ENCODE results near the gene SUCLG2.
"Not testable (repeated sequence)": the region's sequence is repeated elsewhere in the genome, so short reads cannot be mapped to it uniquely, and the experiment has no call there.

The SUCLG2 gene

DNA sequence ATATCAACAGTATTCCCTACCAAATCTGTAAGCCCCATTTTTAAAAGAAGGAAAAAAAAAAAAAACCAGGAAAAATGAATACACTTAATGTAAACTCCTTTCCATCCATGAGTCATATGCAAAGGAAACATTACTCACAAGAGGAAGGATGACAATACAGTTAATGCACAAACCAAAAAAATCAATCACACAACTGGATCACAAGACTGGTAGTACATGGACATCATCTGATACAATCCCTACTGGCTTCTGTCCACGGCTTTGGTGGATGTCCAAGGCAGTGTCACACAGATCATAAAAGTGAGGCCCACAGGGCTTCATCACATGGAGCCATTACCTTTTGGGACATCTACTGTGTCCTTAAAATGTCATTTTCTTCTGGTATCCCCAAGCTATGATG lies 44.0 kb downstream of the SUCLG2 start:
- in situ Hi-C loops (cut with MboI; ENCODE audit: low sequenced_read_pairs), result no loop called here

- in situ Hi-C loops (cut with MboI; ENCODE audit: low sequenced_read_pairs), result no loop called here
Observed at GRCh38 chr3:67609709-67610108, 44.7 kb downstream of the SUCLG2 start.

- in situ Hi-C loops (cut with MboI; ENCODE audit: low sequenced_read_pairs), result no loop called here
Observed at GRCh38 chr3:67608034-67608433, 46.4 kb downstream of the SUCLG2 start.

- in situ Hi-C loops (cut with MboI; ENCODE audit: low sequenced_read_pairs), result no loop called here
Observed at GRCh38 chr3:67605377-67605776, 49.0 kb downstream of the SUCLG2 start.

- in situ Hi-C loops (cut with MboI; ENCODE audit: low sequenced_read_pairs), result no loop called here
Observed at GRCh38 chr3:67602816-67603215, 51.6 kb downstream of the SUCLG2 start.

DNA sequence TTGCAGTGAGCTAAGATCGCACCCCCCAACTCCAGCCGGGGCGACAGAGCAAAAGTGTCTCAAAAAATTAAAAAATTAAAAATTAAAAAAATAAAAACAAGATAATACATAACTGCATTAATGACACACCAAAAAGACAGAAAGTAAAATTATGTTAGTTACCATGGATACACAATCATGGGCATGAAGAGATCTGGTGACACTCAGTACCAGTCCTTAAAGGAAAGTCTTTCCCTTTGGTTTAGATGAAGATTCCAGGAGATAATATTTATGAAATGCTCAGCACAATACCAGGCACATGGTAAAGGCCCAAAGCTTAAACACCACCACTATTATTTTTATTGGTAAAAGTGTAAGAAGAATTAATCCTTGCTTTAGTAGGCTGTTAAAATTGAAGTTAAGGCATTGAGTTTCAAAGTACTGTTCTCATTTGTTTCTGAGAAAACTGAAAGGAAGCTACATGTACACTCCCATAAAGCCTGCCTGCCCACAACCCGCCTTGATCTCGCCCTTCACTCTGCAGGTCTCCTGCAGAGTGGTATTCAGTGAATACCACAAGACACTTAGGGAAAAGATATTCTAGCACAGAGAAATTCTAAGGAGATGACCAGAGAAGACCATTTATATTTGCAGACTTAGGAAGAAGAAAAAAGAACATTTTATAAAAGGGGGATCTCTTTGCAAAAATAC lies 52.3 kb downstream of the SUCLG2 start:
- in situ Hi-C loops (cut with MboI; ENCODE audit: low sequenced_read_pairs), result no loop called here

DNA sequence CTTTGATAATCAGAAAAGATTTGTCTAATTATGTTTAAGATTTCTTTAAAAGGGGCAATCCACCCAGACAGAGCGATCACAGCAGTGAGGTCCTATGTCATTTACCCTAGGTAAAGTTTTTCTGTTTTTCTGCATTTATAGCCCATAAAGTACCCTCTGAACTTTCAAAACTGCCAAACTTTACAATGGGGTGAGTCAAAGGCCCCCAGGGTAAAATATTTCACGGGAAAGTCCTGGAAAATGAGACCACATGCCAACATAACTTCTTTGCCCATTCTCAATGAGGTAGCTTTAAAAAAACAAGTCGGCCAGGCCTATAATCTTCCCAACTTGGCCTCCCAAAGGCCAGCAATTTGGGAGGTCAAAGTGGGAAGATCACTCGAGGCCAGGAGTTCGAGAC lies 53.0 kb downstream of the SUCLG2 start:
- in situ Hi-C loops (cut with MboI; ENCODE audit: low sequenced_read_pairs), result no loop called here

GRCh38 chr3:67599821-67600220 lies 54.6 kb downstream of the SUCLG2 start:
- in situ Hi-C loops (cut with MboI; ENCODE audit: low sequenced_read_pairs), result no loop called here

DNA sequence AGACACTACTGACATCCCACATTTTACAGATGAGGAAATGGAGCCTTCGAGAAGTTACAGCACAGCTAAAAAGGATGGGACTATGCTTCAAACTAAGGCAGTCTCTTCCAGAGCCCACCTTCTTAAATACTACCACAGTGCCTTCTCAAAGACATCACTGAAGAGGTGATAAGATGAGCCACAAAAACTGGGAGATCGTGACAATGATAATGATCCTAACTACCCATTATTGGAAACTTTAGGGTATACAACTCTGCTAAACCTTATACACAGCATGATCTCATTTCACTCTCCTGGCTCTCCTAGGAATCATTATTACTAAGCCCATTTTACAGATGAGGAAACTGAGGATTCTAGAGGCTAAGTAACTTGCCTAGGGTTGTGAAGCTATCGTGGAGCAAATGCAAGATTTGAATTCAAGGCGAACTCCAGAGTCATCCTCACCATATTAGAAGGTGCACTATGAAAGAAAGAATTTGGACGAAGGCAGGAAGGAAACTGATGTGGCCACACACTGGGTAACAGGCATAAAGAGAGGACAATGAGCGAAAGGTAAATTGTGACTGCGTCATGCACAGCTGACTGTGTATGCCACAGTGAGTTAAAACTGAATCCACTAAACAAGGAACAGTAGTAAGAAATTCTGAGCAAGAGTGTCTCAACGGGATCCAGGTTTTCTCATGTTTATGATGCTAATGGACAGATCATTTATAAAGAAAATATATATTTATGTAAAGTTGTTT lies 55.4 kb downstream of the SUCLG2 start:
- in situ Hi-C loops (cut with MboI; ENCODE audit: low sequenced_read_pairs), result no loop called here

GRCh38 chr3:67595424-67595823 lies 59.0 kb downstream of the SUCLG2 start:
- in situ Hi-C loops (cut with MboI; ENCODE audit: low sequenced_read_pairs), result no loop called here

DNA sequence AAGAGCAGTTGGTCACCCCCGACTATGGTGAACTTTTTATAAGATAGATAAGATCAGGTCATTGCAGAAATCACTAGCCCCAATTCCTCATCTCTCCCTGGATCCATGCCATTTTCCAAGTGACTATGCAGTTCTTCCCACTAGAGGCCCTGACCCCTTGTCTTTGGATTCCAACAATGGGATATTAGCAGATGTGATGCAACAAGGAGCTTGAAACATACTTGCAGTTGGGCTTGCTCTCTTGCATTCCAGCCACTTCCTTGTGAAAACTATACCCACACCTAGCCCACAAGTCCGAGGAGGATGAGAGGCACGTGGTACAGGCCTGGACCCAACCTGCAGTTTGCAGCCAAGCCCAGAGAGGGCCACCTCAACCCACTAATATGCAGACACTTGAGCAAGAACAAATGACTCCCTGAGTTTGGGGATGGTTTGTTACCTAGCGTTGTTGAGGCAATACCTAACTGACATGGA lies 60.6 kb downstream of the SUCLG2 start:
- in situ Hi-C loops (cut with MboI; ENCODE audit: low sequenced_read_pairs), result no loop called here

DNA sequence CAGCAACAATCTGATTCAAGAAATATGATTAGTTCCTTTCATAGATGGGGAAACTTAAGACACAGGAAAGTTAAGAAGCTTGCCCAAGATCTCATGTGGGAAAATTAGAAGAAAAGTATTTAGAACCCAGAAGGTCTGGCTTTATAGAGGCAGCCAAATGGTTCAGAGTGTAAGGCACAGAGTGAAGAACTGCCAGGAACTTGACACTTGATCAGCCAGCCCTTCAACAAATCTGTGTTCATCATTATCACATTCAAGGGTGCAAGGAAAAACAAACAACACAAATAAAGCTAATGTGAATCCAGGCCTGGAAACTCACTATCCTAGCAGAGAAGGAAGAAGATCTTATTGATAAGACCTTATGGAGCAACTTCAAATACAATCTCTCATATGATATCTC lies 62.4 kb downstream of the SUCLG2 start:
- in situ Hi-C loops (cut with MboI; ENCODE audit: low sequenced_read_pairs), result no loop called here

DNA sequence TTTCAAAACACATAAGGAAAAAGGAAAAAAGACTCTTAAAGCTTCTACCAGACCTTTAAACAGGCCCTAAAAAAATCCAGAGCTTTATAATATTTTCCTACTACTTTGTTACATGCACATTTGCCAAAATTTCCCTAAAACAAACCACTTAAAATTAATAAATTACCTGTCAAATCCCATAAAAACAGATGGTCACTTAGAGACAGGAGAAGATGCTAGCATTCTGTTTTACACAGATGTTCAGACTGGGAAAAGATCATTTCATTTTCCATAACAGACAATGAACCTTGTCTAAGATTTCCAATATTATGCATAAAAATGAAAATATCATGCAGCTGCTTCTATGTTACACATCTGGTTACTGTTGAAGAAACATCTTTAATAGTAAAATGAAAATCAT lies 66.6 kb downstream of the SUCLG2 start:
- in situ Hi-C loops (cut with MboI; ENCODE audit: low sequenced_read_pairs), result no loop called here

GRCh38 chr3:67587301-67587700 lies 67.1 kb downstream of the SUCLG2 start:
- in situ Hi-C loops (cut with MboI; ENCODE audit: low sequenced_read_pairs), result no loop called here

DNA sequence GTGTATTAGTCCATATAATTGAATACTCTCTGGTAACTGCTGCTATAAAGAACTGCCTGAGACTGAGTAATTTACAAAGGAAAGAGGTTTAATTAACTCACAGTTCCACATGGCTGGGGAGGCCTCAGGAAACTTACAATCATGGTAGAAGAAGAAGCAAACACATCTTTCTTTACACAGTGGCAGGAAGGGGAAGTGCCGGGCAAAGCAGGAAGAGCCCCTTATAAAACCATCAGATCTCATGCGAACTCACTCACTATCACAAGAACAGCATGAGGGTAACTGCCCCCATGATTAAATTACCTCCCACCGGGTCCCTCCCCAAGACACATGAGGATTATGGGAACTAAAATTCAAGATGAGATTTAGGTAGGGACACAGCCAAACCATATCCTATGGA lies 69.8 kb downstream of the SUCLG2 start:
- in situ Hi-C loops (cut with MboI; ENCODE audit: low sequenced_read_pairs), result not testable (repeated sequence)

DNA sequence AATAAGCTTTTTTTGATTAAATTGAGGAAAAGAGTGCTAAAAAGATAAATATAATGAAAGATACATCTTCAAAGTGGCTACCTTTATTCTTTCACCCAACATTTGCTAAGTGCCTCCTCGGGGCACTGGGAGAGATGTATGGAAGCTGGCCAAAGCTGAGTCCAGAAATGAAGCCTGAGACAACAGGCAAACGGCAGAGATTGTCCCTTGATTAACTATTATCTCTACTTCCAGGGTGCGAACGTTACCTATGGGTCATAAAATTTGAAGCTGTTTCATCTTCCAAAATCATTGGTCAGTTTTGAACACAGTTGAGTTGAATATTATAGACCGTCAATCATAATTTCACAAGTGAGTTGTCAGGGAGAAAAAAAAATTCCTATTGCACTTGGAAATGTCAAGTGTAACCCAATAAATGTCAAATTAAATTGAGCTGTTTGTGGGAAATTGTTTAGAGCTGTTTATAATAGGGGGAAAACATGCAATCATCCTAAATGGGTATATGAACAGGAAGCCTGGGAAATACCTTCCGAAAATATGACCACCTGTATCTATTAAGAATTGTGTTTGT lies 73.9 kb downstream of the SUCLG2 start:
- in situ Hi-C loops (cut with MboI; ENCODE audit: low sequenced_read_pairs), result no loop called here

DNA sequence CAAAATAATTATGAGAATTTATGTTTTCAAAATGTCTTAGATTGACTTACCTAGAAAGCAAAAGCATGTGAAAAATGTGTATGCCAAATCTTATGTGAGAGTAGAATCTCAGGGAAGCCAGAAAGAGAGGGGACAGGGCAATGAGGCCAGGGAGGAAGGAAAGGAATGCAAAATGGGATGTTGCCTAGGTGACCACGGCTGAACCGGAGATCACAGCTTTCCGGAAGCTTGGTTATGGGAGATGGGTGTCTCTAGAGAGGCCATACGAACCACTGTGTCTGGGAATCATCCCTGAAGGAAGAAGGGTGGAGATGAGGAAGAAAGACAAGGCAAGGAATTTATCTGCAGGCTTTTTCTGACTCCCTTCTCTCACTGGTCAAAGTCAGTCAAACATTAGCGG lies 76.0 kb downstream of the SUCLG2 start:
- in situ Hi-C loops (cut with MboI; ENCODE audit: low sequenced_read_pairs), result no loop called here

DNA sequence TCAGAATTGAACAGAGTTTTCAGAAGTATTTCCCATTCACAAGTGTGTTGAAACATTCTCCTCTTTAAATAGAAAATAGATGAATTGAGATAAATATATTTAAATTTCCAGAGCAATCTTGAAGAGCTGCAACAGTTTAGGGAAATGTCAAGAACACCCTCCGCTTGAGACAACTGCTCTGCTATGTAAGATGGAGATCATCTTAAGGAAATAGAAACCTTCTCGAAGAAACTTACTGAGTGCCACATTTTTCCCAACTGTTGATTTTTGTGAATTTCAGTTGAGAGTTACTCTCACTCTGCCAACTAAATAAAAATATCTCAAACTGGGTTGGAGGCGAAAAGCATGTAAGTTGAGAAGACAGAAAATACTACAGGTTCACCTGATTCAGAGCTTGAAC lies 78.0 kb downstream of the SUCLG2 start:
- in situ Hi-C loops (cut with MboI; ENCODE audit: low sequenced_read_pairs), result no loop called here

DNA sequence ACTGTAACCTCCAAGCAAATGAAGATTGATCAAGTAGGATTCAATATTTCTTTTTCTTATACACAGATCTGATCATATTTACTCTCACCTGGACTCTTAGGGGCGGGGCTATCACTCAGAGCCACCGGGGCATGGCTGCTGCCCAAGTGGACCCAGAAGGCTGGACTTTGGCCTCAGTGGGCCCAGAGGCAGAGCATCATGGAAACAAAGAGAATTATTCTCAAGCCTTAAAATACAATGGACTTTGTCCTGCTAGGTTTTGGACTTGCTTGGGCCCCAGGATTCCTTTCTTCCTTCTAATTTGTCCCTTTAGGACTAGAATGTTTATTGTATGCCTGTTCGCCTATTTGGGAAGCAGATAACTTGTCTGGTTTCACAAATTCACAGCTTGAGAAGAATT lies 85.1 kb downstream of the SUCLG2 start:
- in situ Hi-C loops (cut with MboI; ENCODE audit: low sequenced_read_pairs), result no loop called here

- in situ Hi-C loops (cut with MboI; ENCODE audit: low sequenced_read_pairs), result no loop called here
Observed at GRCh38 chr3:67567893-67568292, 86.5 kb downstream of the SUCLG2 start.

GRCh38 chr3:67564973-67565372 lies 89.4 kb downstream of the SUCLG2 start:
- in situ Hi-C loops (cut with MboI; ENCODE audit: low sequenced_read_pairs), result no loop called here

DNA sequence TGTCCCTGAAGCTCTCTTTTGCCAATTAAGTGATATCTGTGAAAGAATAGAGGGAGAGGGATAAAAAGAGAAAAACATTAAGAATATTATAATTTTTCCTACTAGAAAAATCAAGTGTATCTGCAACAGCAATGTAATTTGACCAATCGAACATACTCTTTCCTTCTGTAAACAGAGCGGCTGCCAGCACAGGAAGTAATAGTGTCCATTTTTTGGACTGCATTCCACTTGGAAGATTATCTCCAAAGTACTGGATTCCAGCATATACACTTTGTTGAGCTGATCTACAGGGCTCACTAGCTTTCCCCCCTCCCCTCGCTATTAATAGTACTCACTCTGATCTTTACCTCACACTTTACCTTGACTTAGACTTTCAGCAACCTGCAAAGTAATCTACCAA lies 90.4 kb downstream of the SUCLG2 start:
- in situ Hi-C loops (cut with MboI; ENCODE audit: low sequenced_read_pairs), result no loop called here
